Mononuclear cell (primary cell): ENCODE measurements around the gene CDCA5. TPM values are rescaled to one million over a fixed set of nuclear protein-coding genes. Genes with fewer than 3 reads are reported as not detected.

Experiments
- H3K27me3 ChIP-seq: 2 replicates; pipeline ENCODE4 v1.6.0; 2011; ENCODE audit warnings: low read length, control low read depth; ENCODE audit not compliant: insufficient read depth
- H3K4me1 ChIP-seq: 2 replicates; pipeline ENCODE4 v1.5.1; 2011; ENCODE audit warnings: mild to moderate bottlenecking, low read length, control low read depth; ENCODE audit not compliant: insufficient read depth
- H3K4me3 ChIP-seq: 2 replicates; pipeline ENCODE4 v1.5.1; 2011; ENCODE audit warnings: mild to moderate bottlenecking, low read length, moderate library complexity
- H3K9me3 ChIP-seq: 2 replicates; pipeline ENCODE4 v1.5.1; 2011; ENCODE audit warnings: low read depth, mild to moderate bottlenecking, control low read depth, low read length
- total RNA-seq: library from RNA; depleted of rRNA; stranded (reverse); fragments of >200 nt; gene quantifications from one replicate; pipeline ENCODE4 v1.2.3, GENCODE V29; 2012

Gene CDCA5
- total RNA-seq, 1 donor = not detected

- Histone ChIP-seq H3K4me1 (peaks cover 19% of the 10 kb centered on the region), H3K4me3 (no peak overlapping the region), H3K27me3 (no peaks in the 10 kb centered on the region)
These were observed 6.4 kb downstream of the CDCA5 start for GRCh38 chr11:65077451-65077850.

GRCh38 chr11:65072631-65072966 is 11.2 kb downstream of the CDCA5 start:
- H3K4me3 ChIP-seq = no peak overlapping the region
- no peaks in the 10 kb centered on the region for H3K9me3 ChIP-seq
- no peaks in the 10 kb centered on the region for H3K27me3 ChIP-seq
- H3K4me1 ChIP-seq = no peaks in the 10 kb centered on the region

More at GRCh38 chr11:65077451-65077850, 6.4 kb downstream of the CDCA5 start:
- H3K9me3 ChIP-seq = no peaks in the 10 kb centered on the region

GRCh38 chr11:65071907-65072630 is 11.8 kb downstream of the CDCA5 start:
- Histone ChIP-seq H3K27me3 (no peaks in the 10 kb centered on the region), H3K4me1 (no peaks in the 10 kb centered on the region), H3K4me3 (no peak overlapping the region), H3K9me3 (no peaks in the 10 kb centered on the region)

GRCh38 chr11:65069217-65069616 is 14.6 kb downstream of the CDCA5 start:
- H3K4me3 ChIP-seq = no peak overlapping the region
- no peaks in the 10 kb centered on the region for H3K27me3 ChIP-seq
- H3K9me3 ChIP-seq = no peaks in the 10 kb centered on the region
- H3K4me1 ChIP-seq = no peaks in the 10 kb centered on the region

GRCh38 chr11:65067446-65067845 is 16.4 kb downstream of the CDCA5 start:
- Histone ChIP-seq H3K4me1 (no peaks in the 10 kb centered on the region), H3K4me3 (no peak overlapping the region), H3K9me3 (no peaks in the 10 kb centered on the region), H3K27me3 (no peaks in the 10 kb centered on the region)

- no peaks in the 10 kb centered on the region for H3K27me3 ChIP-seq
- no peaks in the 10 kb centered on the region for H3K9me3 ChIP-seq
- no peaks in the 10 kb centered on the region for H3K4me1 ChIP-seq
- no peak overlapping the region for H3K4me3 ChIP-seq
These were observed 17.0 kb downstream of the CDCA5 start for GRCh38 chr11:65066805-65067291.

- Histone ChIP-seq H3K4me3 (no peak overlapping the region), H3K4me1 (no peaks in the 10 kb centered on the region), H3K27me3 (no peaks in the 10 kb centered on the region), H3K9me3 (no peaks in the 10 kb centered on the region)
These were observed 17.5 kb downstream of the CDCA5 start for GRCh38 chr11:65066315-65066714.

- no peak overlapping the region for H3K4me3 ChIP-seq
- H3K9me3 ChIP-seq = no peaks in the 10 kb centered on the region
- H3K27me3 ChIP-seq = no peaks in the 10 kb centered on the region
- no peaks in the 10 kb centered on the region for H3K4me1 ChIP-seq
These were observed 18.0 kb downstream of the CDCA5 start for GRCh38 chr11:65065851-65066250.

- Histone ChIP-seq H3K9me3 (no peaks in the 10 kb centered on the region), H3K4me1 (no peaks in the 10 kb centered on the region), H3K4me3 (no peak overlapping the region), H3K27me3 (no peaks in the 10 kb centered on the region)
These were observed 19.0 kb downstream of the CDCA5 start for GRCh38 chr11:65064847-65065240.

GRCh38 chr11:65063532-65063931 is 20.3 kb downstream of the CDCA5 start:
- Histone ChIP-seq H3K27me3 (no peaks in the 10 kb centered on the region), H3K4me1 (no peaks in the 10 kb centered on the region), H3K4me3 (no peak overlapping the region), H3K9me3 (no peaks in the 10 kb centered on the region)

- no peak overlapping the region for H3K4me3 ChIP-seq
- no peaks in the 10 kb centered on the region for H3K9me3 ChIP-seq
- H3K4me1 ChIP-seq = no peaks in the 10 kb centered on the region
- no peaks in the 10 kb centered on the region for H3K27me3 ChIP-seq
These were observed 22.9 kb downstream of the CDCA5 start for GRCh38 chr11:65060913-65061408.

- H3K27me3 ChIP-seq = no peaks in the 10 kb centered on the region
- no peak overlapping the region for H3K4me3 ChIP-seq
- no peaks in the 10 kb centered on the region for H3K9me3 ChIP-seq
- H3K4me1 ChIP-seq = no peaks in the 10 kb centered on the region
These were observed 23.6 kb downstream of the CDCA5 start for GRCh38 chr11:65059959-65060824.

- Histone ChIP-seq H3K4me3 (no peak overlapping the region), H3K9me3 (no peaks in the 10 kb centered on the region), H3K27me3 (no peaks in the 10 kb centered on the region), H3K4me1 (no peaks in the 10 kb centered on the region)
These were observed 24.3 kb downstream of the CDCA5 start for GRCh38 chr11:65059523-65059922.

GRCh38 chr11:65058419-65059054 is 25.3 kb downstream of the CDCA5 start, which contains the start of gene NAALADL1:
Gene NAALADL1 (minus strand): TSS chr11:65058553. CDS start chr11:65058521, 32 bp downstream.
- Histone ChIP-seq H3K9me3 (no peaks in the 10 kb centered on the region), H3K27me3 (no peaks in the 10 kb centered on the region), H3K4me3 (no peak within 1 kb of the TSS), H3K4me1 (peaks cover 7% of the 10 kb centered on the region)

GRCh38 chr11:65058012-65058411 is 25.8 kb downstream of the CDCA5 start:
- no peak overlapping the region for H3K4me3 ChIP-seq
- H3K9me3 ChIP-seq = no peaks in the 10 kb centered on the region
- no peaks in the 10 kb centered on the region for H3K27me3 ChIP-seq
- H3K4me1 ChIP-seq = peaks cover 9% of the 10 kb centered on the region
